Activated CD8-positive, alpha-beta T cell treated with anti-CD3 and anti-CD28 coated beads for 36 hours (primary cell): ENCODE measurements around the gene FAM161B. TPM values are rescaled to one million over a fixed set of nuclear protein-coding genes. Genes with fewer than 3 reads are reported as not detected.

Source experiments
- ATAC-seq: fragments of 200-7000 bp; cut with Tn5 transposase; one replicate; pipeline ENCODE4 v1.10.0; 2021; ENCODE audit warnings: mild to moderate bottlenecking, moderate library complexity
- CTCF ChIA-PET: fragments of 350-600 bp; sonication (Branson Sonifier 250); formaldehyde crosslinking; loops from one replicate; lab custom pipeline; 2021; ENCODE audit warnings: antibody characterized with exemption; lab: Charles Lee
- POLR2A ChIA-PET: fragments of 350-600 bp; sonication (Branson Sonifier 250); formaldehyde crosslinking; loops from one replicate; lab custom pipeline; 2021; ENCODE audit warnings: antibody characterized with exemption; lab: Charles Lee
- DNase-seq: peaks from one replicate; pipeline ENCODE4 v3.0.0-alpha.2; 2020
- H3K27ac Mint-ChIP-seq: one replicate; pipeline ENCODE4 v1.8.0; 2021; ENCODE audit warnings: mild to moderate bottlenecking, mixed read lengths
- H3K27me3 Mint-ChIP-seq: one replicate; pipeline ENCODE4 v1.8.0; 2021; ENCODE audit warnings: mixed read lengths
- H3K36me3 Mint-ChIP-seq: one replicate; pipeline ENCODE4 v1.8.0; 2021; ENCODE audit warnings: low read depth, mixed read lengths
- H3K4me1 Mint-ChIP-seq: one replicate; pipeline ENCODE4 v1.8.0; 2021; ENCODE audit warnings: low read depth, mixed read lengths
- H3K4me3 Mint-ChIP-seq: one replicate; pipeline ENCODE4 v1.8.0; 2021; ENCODE audit warnings: mild to moderate bottlenecking, moderate library complexity, mixed read lengths
- H3K9me3 Mint-ChIP-seq: one replicate; pipeline ENCODE4 v1.8.0; 2021; ENCODE audit warnings: mixed read lengths
- intact Hi-C: fragments of 100-400 bp; cut with micrococcal nuclease; formaldehyde crosslinking; loops from one replicate; pipeline ENCODE4 v1.10.0; 2022
- total RNA-seq, 2 experiments: library from RNA; stranded (reverse); gene quantifications; one replicate each; pipeline ENCODE4 v1.2.3, GENCODE V29; 2021
- TF ChIP-seq, protein P1 (sequence below): fragments of 200-600 bp; IDR thresholded peaks from one replicate; pipeline ENCODE4 v1.8.0; 2022; ENCODE audit warnings: antibody characterized with exemption, mild to moderate bottlenecking

The FAM161B gene
- total RNA-seq, 2 experiments from 2014 or later: 1.0 to 1.3 TPM

DNA sequence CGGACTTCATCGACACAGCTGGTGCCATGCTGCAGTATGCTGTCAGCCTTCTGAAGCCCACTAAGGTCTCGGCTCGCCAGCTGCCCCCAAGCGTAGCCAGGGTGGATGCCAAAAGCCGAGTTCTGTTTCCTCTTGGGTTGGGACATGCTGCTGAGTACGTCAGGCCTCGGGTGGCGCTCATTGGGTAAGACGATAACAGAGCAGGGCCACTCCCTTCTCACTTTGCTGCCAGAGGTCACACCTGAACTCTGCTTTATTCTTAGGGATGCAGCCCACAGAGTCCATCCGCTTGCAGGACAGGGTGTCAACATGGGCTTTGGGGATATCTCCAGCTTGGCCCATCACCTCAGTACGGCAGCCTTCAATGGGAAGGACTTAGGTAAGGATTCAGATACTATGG, 11.3 kb upstream of the FAM161B start:
- Mint-ChIP-seq H3K27me3 (no peaks in the 10 kb centered on the region), H3K36me3 (peaks cover 28% of the 10 kb centered on the region), H3K27ac (no peak overlapping the region), H3K9me3 (no peaks in the 10 kb centered on the region), H3K4me3 (no peak overlapping the region), H3K4me1 (no peaks in the 10 kb centered on the region)
- ChIA-PET CTCF (no interaction called here), POLR2A (no interaction called here)
- TF ChIP-seq, protein P1, sequence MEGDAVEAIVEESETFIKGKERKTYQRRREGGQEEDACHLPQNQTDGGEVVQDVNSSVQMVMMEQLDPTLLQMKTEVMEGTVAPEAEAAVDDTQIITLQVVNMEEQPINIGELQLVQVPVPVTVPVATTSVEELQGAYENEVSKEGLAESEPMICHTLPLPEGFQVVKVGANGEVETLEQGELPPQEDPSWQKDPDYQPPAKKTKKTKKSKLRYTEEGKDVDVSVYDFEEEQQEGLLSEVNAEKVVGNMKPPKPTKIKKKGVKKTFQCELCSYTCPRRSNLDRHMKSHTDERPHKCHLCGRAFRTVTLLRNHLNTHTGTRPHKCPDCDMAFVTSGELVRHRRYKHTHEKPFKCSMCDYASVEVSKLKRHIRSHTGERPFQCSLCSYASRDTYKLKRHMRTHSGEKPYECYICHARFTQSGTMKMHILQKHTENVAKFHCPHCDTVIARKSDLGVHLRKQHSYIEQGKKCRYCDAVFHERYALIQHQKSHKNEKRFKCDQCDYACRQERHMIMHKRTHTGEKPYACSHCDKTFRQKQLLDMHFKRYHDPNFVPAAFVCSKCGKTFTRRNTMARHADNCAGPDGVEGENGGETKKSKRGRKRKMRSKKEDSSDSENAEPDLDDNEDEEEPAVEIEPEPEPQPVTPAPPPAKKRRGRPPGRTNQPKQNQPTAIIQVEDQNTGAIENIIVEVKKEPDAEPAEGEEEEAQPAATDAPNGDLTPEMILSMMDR: no peak
- intact Hi-C loops: loop anchor here (10.0 kb wide), 1 partner anchor 74 kb away; no protein-coding TSS in a partner anchor
- DNase-seq (no peak), ATAC-seq (no peak)

DNA sequence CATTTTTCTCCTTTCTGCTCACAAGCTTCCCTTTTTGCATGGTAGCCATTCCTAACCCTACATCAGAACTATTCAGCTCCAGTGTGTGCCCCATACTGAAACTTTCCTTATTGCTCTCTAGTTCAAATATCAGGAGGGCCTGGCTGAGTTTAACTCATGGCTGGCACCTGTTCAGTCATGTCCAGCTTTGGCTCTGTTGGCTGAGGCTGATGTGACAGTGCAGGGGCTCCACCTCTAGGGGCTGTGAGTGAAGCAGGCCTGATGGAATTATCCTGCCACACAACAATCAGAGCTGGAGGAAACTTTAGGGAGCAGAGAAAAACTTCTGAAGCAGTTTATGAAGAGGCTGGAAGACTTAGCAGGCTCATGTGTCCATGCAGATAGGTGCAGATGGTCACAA, 8.7 kb upstream of the FAM161B start:
- TF ChIP-seq, protein P1: no peak
- H3K4me1 Mint-ChIP-seq: no peaks in the 10 kb centered on the region
- H3K9me3 Mint-ChIP-seq: no peaks in the 10 kb centered on the region
- H3K36me3 Mint-ChIP-seq: peaks cover 38% of the 10 kb centered on the region
- intact Hi-C loops: no loop called here
- ATAC-seq (no peak), DNase-seq (no peak)
- peak overlapping the region; percentile 28 for H3K27ac Mint-ChIP-seq
- ChIA-PET CTCF (interaction anchor here (0.6 kb wide), 1 partner anchor 49 kb away, joined by 3 read pairs; no protein-coding TSS in a partner anchor), POLR2A (interaction anchor here (1.3 kb wide), 1 partner anchor 11 kb away, joined by 4 read pairs; no protein-coding TSS in a partner anchor)
- H3K4me3 Mint-ChIP-seq: no peak overlapping the region
- no peaks in the 10 kb centered on the region for H3K27me3 Mint-ChIP-seq

DNA sequence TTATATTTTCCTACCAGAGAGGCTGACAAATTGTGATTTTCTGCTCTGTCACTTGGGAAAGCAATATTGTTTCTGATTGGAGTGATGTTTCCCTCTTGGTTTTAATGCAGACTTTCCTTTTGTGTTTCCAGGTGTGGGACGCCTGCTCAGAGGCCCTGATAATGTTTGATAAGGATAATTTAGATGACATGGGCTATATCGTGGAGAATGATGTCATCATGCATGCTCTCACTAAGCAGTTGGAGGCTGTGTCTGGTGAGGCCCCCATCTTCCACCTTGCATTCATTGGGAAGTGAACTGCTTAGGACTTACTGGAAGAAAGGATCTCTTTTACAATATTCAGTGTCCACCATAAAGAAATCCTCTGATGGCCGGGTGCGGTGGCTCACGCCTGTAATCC, 5.8 kb upstream of the FAM161B start:
- TF ChIP-seq, protein P1: no peak
- intact Hi-C loops: no loop called here
- Mint-ChIP-seq H3K27ac (no peak overlapping the region), H3K27me3 (no peaks in the 10 kb centered on the region), H3K36me3 (peaks cover 29% of the 10 kb centered on the region), H3K4me1 (peaks cover 11% of the 10 kb centered on the region), H3K4me3 (no peak overlapping the region), H3K9me3 (no peaks in the 10 kb centered on the region)
- DNase-seq (no peak), ATAC-seq (no peak)
- CTCF ChIA-PET: no interaction called here
- POLR2A ChIA-PET: no interaction called here

DNA sequence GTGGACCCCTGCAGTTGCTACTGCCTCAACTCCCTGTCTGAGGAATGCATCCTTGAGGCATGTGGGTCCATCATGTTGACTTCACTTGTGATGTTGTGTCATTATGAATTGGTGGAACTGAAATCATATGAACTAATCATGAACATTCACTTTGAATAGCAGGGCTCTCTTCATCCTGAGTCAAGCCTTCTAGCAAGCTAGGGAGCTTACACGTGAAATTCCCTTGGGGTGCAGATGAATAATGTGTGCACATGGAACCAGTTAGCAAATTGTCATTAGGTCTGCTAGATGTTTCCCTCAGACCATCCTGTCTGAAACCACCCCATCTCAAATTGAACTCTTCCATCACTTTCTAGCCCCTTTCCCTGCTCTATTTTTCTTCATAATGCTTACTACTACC, 3.8 kb upstream of the FAM161B start:
- ATAC-seq (no peak), DNase-seq (no peak)
- Mint-ChIP-seq H3K27ac (peak overlapping the region; percentile 16), H3K4me1 (peaks cover 12% of the 10 kb centered on the region), H3K4me3 (no peak overlapping the region), H3K27me3 (no peaks in the 10 kb centered on the region), H3K9me3 (no peaks in the 10 kb centered on the region), H3K36me3 (peaks cover 18% of the 10 kb centered on the region)
- intact Hi-C loops: no loop called here
- CTCF ChIA-PET: no interaction called here
- TF ChIP-seq, protein P1: no peak
- POLR2A ChIA-PET: interaction anchor here (1.5 kb wide), 1 partner anchor 58 kb away, joined by 3 read pairs; no protein-coding TSS in a partner anchor

DNA sequence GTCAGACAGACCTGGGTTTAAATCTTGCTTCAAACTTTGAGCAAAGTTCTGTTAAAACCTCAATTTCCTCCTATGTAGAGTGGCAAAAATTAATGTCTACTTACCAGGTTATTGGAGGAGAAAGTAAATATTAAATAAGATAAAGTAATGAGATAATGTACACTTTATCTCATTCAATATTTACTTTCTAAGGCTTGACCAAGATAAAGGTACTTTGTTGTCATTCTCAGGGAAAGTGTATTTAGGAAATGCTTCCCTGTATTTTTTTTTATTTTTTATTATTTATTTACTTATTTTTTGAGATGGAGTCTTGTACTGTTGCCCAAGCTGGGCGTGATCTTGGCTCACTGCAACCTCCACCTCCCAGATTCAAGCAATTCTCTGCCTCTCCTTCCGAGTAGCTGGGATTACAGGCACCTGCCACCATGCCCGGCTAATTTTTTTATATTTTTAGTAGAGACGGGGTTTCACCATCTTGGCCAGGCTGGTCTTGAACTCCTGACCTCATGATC, 4.7 kb downstream of the FAM161B start:
- intact Hi-C loops: no loop called here
- ATAC-seq: no peak
- H3K4me1 Mint-ChIP-seq: no peaks in the 10 kb centered on the region
- no peaks in the 10 kb centered on the region for H3K27me3 Mint-ChIP-seq
- TF ChIP-seq, protein P1: no peak
- no peak overlapping the region for H3K27ac Mint-ChIP-seq
- no peaks in the 10 kb centered on the region for H3K9me3 Mint-ChIP-seq
- ChIA-PET CTCF (no interaction called here), POLR2A (interaction anchor here (1.3 kb wide), 1 partner anchor 9 kb away, joined by 3 read pairs; no protein-coding TSS in a partner anchor)
- DNase-seq: no peak
- no peak overlapping the region for H3K4me3 Mint-ChIP-seq
- no peaks in the 10 kb centered on the region for H3K36me3 Mint-ChIP-seq
